Gastrocnemius medialis (tissue), 4 donors: Measurements from ENCODE around the gene MAN1B1. TPM values are rescaled to one million over a fixed set of nuclear protein-coding genes. Genes with fewer than 3 reads are reported as not detected.

Experiments used
- ATAC-seq, 2 donors: fragments of 150-250 bp; one replicate each; pipeline ENCODE4 v1.9.1; 2016
- DNase-seq, 2 donors: peaks; one replicate each; pipeline ENCODE4 v3.0.0-alpha.2; 2019
- H3K27ac ChIP-seq, 4 donors: fragments of 200-600 bp; sonication (generic); 1 replicate in 1 of 4; 2 replicates in 3 of 4; pipeline ENCODE4 v1.5.1; 2016 to 2018; ENCODE audit warnings: mild to moderate bottlenecking in 2 of 4, moderate library complexity in 1 of 4
- H3K27me3 ChIP-seq, 3 donors: fragments of 200-600 bp; sonication (generic) in 2 of 3; 1 replicate in 1 of 3; 2 replicates in 2 of 3; pipeline versions ENCODE4 v1.5.1 to v1.6.0; 2016 to 2019; ENCODE audit warnings: mild to moderate bottlenecking in 1 of 3, moderate library complexity in 1 of 3
- H3K36me3 ChIP-seq, 2 donors: fragments of 200-600 bp; sonication (generic) in 1 of 2; one replicate each; pipeline ENCODE4 v1.5.1; 2017 to 2018
- H3K4me1 ChIP-seq, 2 donors: fragments of 200-600 bp; sonication (generic) in 1 of 2; one replicate each; pipeline ENCODE4 v1.5.1; 2016 to 2017; ENCODE audit warnings: mild to moderate bottlenecking in 2 of 2
- H3K4me3 ChIP-seq, 4 donors: fragments of 200-600 bp; sonication (generic) in 3 of 4; 1 replicate in 1 of 4; 2 replicates in 3 of 4; pipeline ENCODE4 v1.5.1; 2016 to 2019; ENCODE audit warnings: mild to moderate bottlenecking in 2 of 4
- H3K9me3 ChIP-seq, 3 donors: fragments of 200-600 bp; sonication (generic) in 2 of 3; 1 replicate in 1 of 3; 2 replicates in 2 of 3; pipeline ENCODE4 v1.5.1; 2016 to 2019
- CTCF ChIP-seq, 5 experiments: fragments of 450-650 bp in 3 of 5; fragments of 200-600 bp in 2 of 5; sonication (generic) in 2 of 5; IDR thresholded peaks in 4 of 5; conservative IDR thresholded peaks in 1 of 5; 1 replicate in 4 of 5; 2 replicates in 1 of 5; pipeline ENCODE4 v1.5.1; 2016 to 2019; ENCODE audit warnings: antibody characterized with exemption in 5 of 5, mild to moderate bottlenecking in 3 of 5, moderate library complexity in 3 of 5
- POLR2A ChIP-seq, 2 donors: fragments of 450-650 bp; IDR thresholded peaks; one replicate each; pipeline ENCODE4 v1.6.1; 2017; ENCODE audit warnings: antibody characterized with exemption in 2 of 2, mild to moderate bottlenecking in 2 of 2, moderate library complexity in 2 of 2
- in situ Hi-C, 4 donors: fragments of 200-750 bp; cut with MboI; loops; one replicate each; pipeline versions ENCODE4 v1.15.0 to v1.8.0; 2017; ENCODE audit warnings: low sequenced_read_pairs in 4 of 4
- intact Hi-C: fragments of 100-400 bp; cut with DNase I; formaldehyde crosslinking; loops from one replicate; pipeline ENCODE4 v1.15.1; 2023; ENCODE audit warnings: low total_unique reads
- total RNA-seq, 4 donors: library from RNA; depleted of rRNA; stranded (reverse); fragments of >200 nt; gene quantifications; one replicate each; pipeline versions ENCODE4 v1.1.0 to v1.2.3, GENCODE V29; 2016

MAN1B1 gene
- total RNA-seq, 4 donors from 2014 or later, result 15.9 to 31.9 (median 21.1) TPM

GRCh38 chr9:137107312-137107921 lies 20.6 kb downstream of the MAN1B1 start:
- H3K4me3 ChIP-seq, result no peak overlapping the region
- no peak overlapping the region for H3K27ac ChIP-seq
- H3K4me1 ChIP-seq, result no peaks in the 10 kb centered on the region
- H3K36me3 ChIP-seq, result peaks cover 0 to 90% of the 10 kb centered on the region in 2 donors
- no peak for ATAC-seq
- no peak for TF ChIP-seq POLR2A (IDR thresholded peaks at IDR 0.05)
- TF ChIP-seq CTCF (IDR thresholded peaks at IDR 0.05 in 4 of 5, conservative IDR thresholded peaks at IDR 0.05 in 1 of 5), result no peak
- in situ Hi-C loops (no loop called here), intact Hi-C loops (no loop called here)
- no peaks in the 10 kb centered on the region for H3K9me3 ChIP-seq
- no peaks in the 10 kb centered on the region for H3K27me3 ChIP-seq
- DNase-seq, result no peak

GRCh38 chr9:137107982-137108381 lies 21.2 kb downstream of the MAN1B1 start:
- in situ Hi-C loops (no loop called here), intact Hi-C loops (no loop called here)
- TF ChIP-seq POLR2A (IDR thresholded peaks at IDR 0.05), result no peak
- TF ChIP-seq CTCF (IDR thresholded peaks at IDR 0.05 in 4 of 5, conservative IDR thresholded peaks at IDR 0.05 in 1 of 5), result no peak
- ATAC-seq, result no peak
- peaks cover 0 to 90% of the 10 kb centered on the region in 2 donors for H3K36me3 ChIP-seq
- no peak for DNase-seq
- H3K27ac ChIP-seq, result no peak overlapping the region
- H3K9me3 ChIP-seq, result no peaks in the 10 kb centered on the region
- no peaks in the 10 kb centered on the region for H3K4me1 ChIP-seq
- H3K27me3 ChIP-seq, result no peaks in the 10 kb centered on the region
- no peak overlapping the region for H3K4me3 ChIP-seq

- intact Hi-C loops (no loop called here), in situ Hi-C loops (no loop called here)
- H3K27ac ChIP-seq, result no peak overlapping the region
- H3K27me3 ChIP-seq, result no peaks in the 10 kb centered on the region
- no peak for DNase-seq
- H3K36me3 ChIP-seq, result peaks cover 0 to 85% of the 10 kb centered on the region in 2 donors
- no peak for ATAC-seq
- no peaks in the 10 kb centered on the region for H3K9me3 ChIP-seq
- H3K4me3 ChIP-seq, result no peak overlapping the region
- TF ChIP-seq POLR2A (IDR thresholded peaks at IDR 0.05) (no peak), CTCF (IDR thresholded peaks at IDR 0.05 in 4 of 5, conservative IDR thresholded peaks at IDR 0.05 in 1 of 5) (no peak)
- peaks cover 0 to 4% of the 10 kb centered on the region in 2 donors for H3K4me1 ChIP-seq
Observed at GRCh38 chr9:137108608-137109249, 21.9 kb downstream of the MAN1B1 start.

GRCh38 chr9:137109250-137110146 lies 22.7 kb downstream of the MAN1B1 start:
- H3K27ac ChIP-seq, result no peak overlapping the region
- no peak for TF ChIP-seq POLR2A (IDR thresholded peaks at IDR 0.05)
- TF ChIP-seq CTCF (IDR thresholded peaks at IDR 0.05 in 4 of 5, conservative IDR thresholded peaks at IDR 0.05 in 1 of 5), result no peak
- peaks cover 0 to 77% of the 10 kb centered on the region in 2 donors for H3K36me3 ChIP-seq
- intact Hi-C loops (no loop called here), in situ Hi-C loops (loop anchor here in 2 of 4 donors (10.0 kb wide), 1 partner anchor 125 kb away; the partner anchor contains the start of gene SLC34A3 (in 2 of the 2))
- H3K4me3 ChIP-seq, result no peak overlapping the region
- H3K27me3 ChIP-seq, result no peaks in the 10 kb centered on the region
- DNase-seq (no peak), ATAC-seq (no peak)
- peaks cover 0 to 5% of the 10 kb centered on the region in 2 donors for H3K4me1 ChIP-seq
- H3K9me3 ChIP-seq, result no peaks in the 10 kb centered on the region
